H1 (cell line): ENCODE results near the gene ANKRD13B. TPM values are rescaled to one million over a fixed set of nuclear protein-coding genes. Genes with fewer than 3 reads are reported as not detected.

Experiments
- BCL11A ChIP-seq, 2 experiments: IDR thresholded peaks; one replicate each; pipeline ENCODE4 v1.6.1; 2011; ENCODE audit warnings: low read depth in 2 of 2, low read length in 2 of 2, mild to moderate bottlenecking in 2 of 2
- EZH2 ChIP-seq: fragments of 200-600 bp; sonication (generic); IDR thresholded peaks from 2 replicates; pipeline ENCODE4 v1.7.1; 2012; ENCODE audit warnings: low read depth, mild to moderate bottlenecking, moderate library complexity, low read length, inconsistent platforms; ENCODE audit not compliant: severe bottlenecking
- JUND ChIP-seq: IDR thresholded peaks from 2 replicates; pipeline ENCODE4 v1.6.1; 2011; ENCODE audit warnings: mild to moderate bottlenecking, improper control_type of control experiment, low read length
- POLR2AphosphoS5 ChIP-seq: IDR thresholded peaks from 2 replicates; pipeline ENCODE4 v1.6.1; 2011; ENCODE audit warnings: low read depth, low read length
- SUZ12 ChIP-seq: fragments of 200-600 bp; sonication (generic); IDR thresholded peaks from 2 replicates; pipeline ENCODE4 v1.6.1; 2012; ENCODE audit warnings: mild to moderate bottlenecking, inconsistent platforms, low read length, moderate library complexity, mixed read lengths
- TCF12 ChIP-seq: IDR thresholded peaks from 2 replicates; pipeline ENCODE4 v1.6.1; 2011; ENCODE audit warnings: low read depth, mild to moderate bottlenecking, low read length
- polyA plus RNA-seq, 7 experiments: library from polyadenylated mRNA; depleted of rRNA in 3 of 7; stranded (reverse) in 5 of 7; unstranded in 2 of 7; fragments of >200 nt in 5 of 7; fragments of 200-250 nt in 2 of 7; gene quantifications; 1 replicate in 5 of 7; 2 replicates in 1 of 7; 4 replicates in 1 of 7; pipeline versions ENCODE4 v1.2.1 to v1.2.3, GENCODE V29; 2011 to 2013; ENCODE audit warnings: missing spikeins in 2 of 7, mixed read lengths in 2 of 7
- total RNA-seq: library from RNA; stranded (reverse); fragmentation: NEBNext Ultra II Directional; extraction: Animal tissue kit (Norgen Biotek cat#: 25700); gene quantifications from 2 replicates; pipeline ENCODE4 v1.2.1, GENCODE V29; 2021

ANKRD13B gene
- total and polyA plus RNA-seq, 2 of the 8 experiments (the other 6 are each of a cell fraction or from before 2014, with no cell fraction given) = 16.4 to 48.5 TPM

DNA sequence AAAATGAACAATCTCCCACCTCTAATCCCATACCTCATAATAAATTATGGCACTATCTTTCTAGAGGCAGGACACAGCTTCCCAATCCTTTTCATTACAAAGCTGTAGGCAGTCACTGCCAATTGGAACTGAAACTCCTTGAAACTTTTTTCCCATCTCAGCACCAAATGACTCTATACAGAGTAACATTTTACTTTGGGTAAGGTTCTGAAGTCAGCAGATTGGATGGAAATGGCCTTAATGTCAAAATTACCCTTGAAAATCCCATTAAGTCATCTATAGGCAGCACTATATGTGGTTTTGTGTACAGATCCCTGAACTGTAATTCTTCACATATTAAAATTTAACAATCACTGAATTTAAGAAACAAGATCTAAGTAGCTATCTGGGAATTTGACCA lies 60.0 kb downstream of the ANKRD13B start (continued):
- TF ChIP-seq BCL11A (IDR thresholded peaks at IDR 0.05; ENCODE audit: low read depth in 2 of 2, low read length in 2 of 2) (no peak), POLR2AphosphoS5 (no peak), JUND (no peak), SUZ12 (no peak), TCF12 (no peak), EZH2 (no peak)
